SK-N-SH treated with all-trans-retinoic acid at 6 μM for 48 hours (cell line): ENCODE measurements around the gene CDYL.
A peak's percentile ranks its signal among the peaks of the same experiment; 100 is the strongest.

Source experiments
- ATAC-seq: fragments of 200-7000 bp; cut with Tn5 transposase; 3 replicates; pipeline ENCODE4 v1.9.1; 2020; ENCODE audit warnings: mild to moderate bottlenecking, moderate library complexity
- BACH2 ChIP-seq: fragments of 250-450 bp; sonication (Bioruptor Pico); IDR thresholded peaks from 2 replicates; pipeline ENCODE4 v1.9.0; 2021; ENCODE audit warnings: mild to moderate bottlenecking, borderline replicate concordance
- CREB5 ChIP-seq: fragments of 250-450 bp; sonication (Bioruptor Pico); IDR thresholded peaks from 2 replicates; pipeline ENCODE4 v1.5.1; 2020; ENCODE audit warnings: low read depth, mild to moderate bottlenecking, moderate library complexity
- CSDC2 ChIP-seq: fragments of 250-450 bp; sonication (Bioruptor Pico); IDR thresholded peaks from 2 replicates; pipeline ENCODE4 v1.5.0; 2020; ENCODE audit warnings: mild to moderate bottlenecking, moderate library complexity
- CSRNP3 ChIP-seq: fragments of 250-450 bp; sonication (Bioruptor Pico); IDR thresholded peaks from 2 replicates; pipeline ENCODE4 v1.5.1; 2021; ENCODE audit warnings: mild to moderate bottlenecking, moderate library complexity
- ESRRG ChIP-seq: fragments of 250-450 bp; sonication (Bioruptor Pico); IDR thresholded peaks from 2 replicates; pipeline ENCODE4 v1.6.1; 2021; ENCODE audit warnings: mild to moderate bottlenecking
- GLIS3 ChIP-seq: fragments of 250-450 bp; sonication (Bioruptor Pico); IDR thresholded peaks from 2 replicates; pipeline ENCODE4 v1.5.0; 2020; ENCODE audit warnings: mild to moderate bottlenecking, moderate library complexity
- ISL1 ChIP-seq: fragments of 250-450 bp; sonication (Bioruptor Pico); IDR thresholded peaks from 2 replicates; pipeline ENCODE4 v2.1.2; 2022; ENCODE audit warnings: mild to moderate bottlenecking, moderate library complexity
- OSR1 ChIP-seq: fragments of 250-450 bp; sonication (Bioruptor Pico); IDR thresholded peaks from 2 replicates; pipeline ENCODE4 v1.8.0; 2022; ENCODE audit warnings: moderate library complexity, mild to moderate bottlenecking, inconsistent platforms
- PATZ1 ChIP-seq: fragments of 250-450 bp; sonication (Bioruptor Pico); IDR thresholded peaks from 2 replicates; pipeline ENCODE4 v1.8.0; 2020; ENCODE audit warnings: mild to moderate bottlenecking, moderate library complexity, borderline replicate concordance
- RARB ChIP-seq: fragments of 250-450 bp; sonication (Bioruptor Pico); IDR thresholded peaks from 2 replicates; pipeline ENCODE4 v1.8.0; 2021; ENCODE audit warnings: mild to moderate bottlenecking, moderate library complexity
- SNAI2 ChIP-seq: fragments of 250-450 bp; sonication (Bioruptor Pico); IDR thresholded peaks from 2 replicates; pipeline ENCODE4 v1.5.0; 2020; ENCODE audit warnings: mild to moderate bottlenecking, moderate library complexity
- TCF4 ChIP-seq: fragments of 250-450 bp; sonication (Bioruptor Pico); IDR thresholded peaks from 2 replicates; pipeline ENCODE4 v1.8.0; 2021; ENCODE audit warnings: mild to moderate bottlenecking, moderate library complexity, borderline replicate concordance
- TOX ChIP-seq: fragments of 250-450 bp; sonication (Bioruptor Pico); IDR thresholded peaks from 2 replicates; pipeline ENCODE4 v1.8.0; 2021; ENCODE audit warnings: mild to moderate bottlenecking, moderate library complexity, borderline replicate concordance
- ZFP3 ChIP-seq: fragments of 250-450 bp; sonication (Bioruptor Pico); IDR thresholded peaks from 2 replicates; pipeline ENCODE4 v1.5.0; 2020; ENCODE audit warnings: mild to moderate bottlenecking, moderate library complexity
- ZFP30 ChIP-seq: fragments of 450-650 bp; formaldehyde crosslinking; IDR thresholded peaks from 2 replicates; pipeline ENCODE4 v1.5.0; 2022; ENCODE audit warnings: mild to moderate bottlenecking, moderate library complexity
- ZNF565 ChIP-seq: fragments of 450-650 bp; formaldehyde crosslinking; conservative IDR thresholded peaks from 2 replicates; pipeline ENCODE4 v1.5.0; 2020; ENCODE audit warnings: low read depth, mild to moderate bottlenecking, moderate library complexity
- ZNF8 ChIP-seq: fragments of 450-650 bp; formaldehyde crosslinking; IDR thresholded peaks from 2 replicates; pipeline ENCODE4 v1.5.0; 2020; ENCODE audit warnings: mild to moderate bottlenecking, moderate library complexity

The CDYL gene

GRCh38 chr6:4953440-4953839, 177.2 kb downstream of the CDYL start:
- no peak for ATAC-seq
- TF ChIP-seq ISL1, result no peak
- no peak for TF ChIP-seq CSDC2 (CRISPR knock-in tag)
- TF ChIP-seq PATZ1 (CRISPR knock-in tag), result no peak

- TF ChIP-seq CSDC2 (CRISPR knock-in tag), result no peak
- TF ChIP-seq PATZ1 (CRISPR knock-in tag), result no peak
- TF ChIP-seq BACH2 (CRISPR knock-in tag), result no peak
- no peak for TF ChIP-seq ISL1
- TF ChIP-seq SNAI2, result no peak
- no peak for ATAC-seq
Measured at GRCh38 chr6:4956625-4957024, 180.4 kb downstream of the CDYL start.

GRCh38 chr6:4957521-4958231, 181.5 kb downstream of the CDYL start:
- peak; percentile 65 for ATAC-seq
- no peak for TF ChIP-seq BACH2 (CRISPR knock-in tag)
- TF ChIP-seq SNAI2, result no peak
- TF ChIP-seq ZFP30 (CRISPR knock-in tag), result no peak
- TF ChIP-seq ESRRG, result no peak
- no peak for TF ChIP-seq CSDC2 (CRISPR knock-in tag)
- TF ChIP-seq ZFP3 (CRISPR knock-in tag), result no peak
- TF ChIP-seq OSR1 (CRISPR knock-in tag), result no peak
- TF ChIP-seq CREB5 (CRISPR knock-in tag), result no peak
- no peak for TF ChIP-seq ZNF565
- TF ChIP-seq RARB (CRISPR knock-in tag), result no peak
- no peak for TF ChIP-seq ZNF8 (CRISPR knock-in tag)
- TF ChIP-seq TOX (CRISPR knock-in tag), result no peak
- TF ChIP-seq GLIS3 (CRISPR knock-in tag), result no peak
- TF ChIP-seq PATZ1 (CRISPR knock-in tag), result no peak
- TF ChIP-seq CSRNP3 (CRISPR knock-in tag), result no peak
- TF ChIP-seq TCF4 (CRISPR knock-in tag), result no peak
- TF ChIP-seq, all 23 proteins: peak for 0

GRCh38 chr6:4958624-4959023, 182.4 kb downstream of the CDYL start:
- TF ChIP-seq OSR1 (CRISPR knock-in tag) (no peak), PATZ1 (CRISPR knock-in tag) (no peak), CREB5 (CRISPR knock-in tag) (no peak), ZFP3 (CRISPR knock-in tag) (no peak), ISL1 (no peak), CSDC2 (CRISPR knock-in tag) (no peak), CSRNP3 (CRISPR knock-in tag) (no peak)
- TF ChIP-seq, all 23 proteins: peak for 0
- ATAC-seq, result no peak
